Activated CD4-positive, alpha-beta T cell treated with anti-CD3 and anti-CD28 coated beads, Interleukin-2, amount 50 U/mL, for 1 hour (primary cell): Measurements from ENCODE around the gene ASB2.

Experiments
- DNase-seq: peaks from one replicate; pipeline ENCODE4 v3.0.0-alpha.2; 2020

Gene ASB2

DNA sequence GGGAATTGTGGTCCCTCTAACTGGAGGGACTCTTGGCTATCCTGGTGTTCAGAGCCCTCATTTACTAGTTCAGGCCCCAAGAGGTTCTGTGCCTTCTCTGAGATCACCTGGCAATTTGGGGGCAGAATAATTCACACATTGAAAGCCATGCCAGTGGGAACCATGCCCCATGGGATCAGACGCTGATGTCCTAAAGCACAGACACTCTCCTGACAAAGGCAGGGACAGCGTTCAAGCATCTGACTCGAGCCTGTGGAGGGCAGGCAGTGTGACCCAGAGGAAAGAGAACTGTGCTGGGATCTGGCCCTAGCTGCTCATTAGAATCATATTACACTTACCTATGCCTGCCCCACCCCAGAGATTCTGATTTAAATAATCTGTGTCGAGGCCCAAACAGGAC lies 2.4 kb upstream of the ASB2 start:
- no peak for DNase-seq

DNA sequence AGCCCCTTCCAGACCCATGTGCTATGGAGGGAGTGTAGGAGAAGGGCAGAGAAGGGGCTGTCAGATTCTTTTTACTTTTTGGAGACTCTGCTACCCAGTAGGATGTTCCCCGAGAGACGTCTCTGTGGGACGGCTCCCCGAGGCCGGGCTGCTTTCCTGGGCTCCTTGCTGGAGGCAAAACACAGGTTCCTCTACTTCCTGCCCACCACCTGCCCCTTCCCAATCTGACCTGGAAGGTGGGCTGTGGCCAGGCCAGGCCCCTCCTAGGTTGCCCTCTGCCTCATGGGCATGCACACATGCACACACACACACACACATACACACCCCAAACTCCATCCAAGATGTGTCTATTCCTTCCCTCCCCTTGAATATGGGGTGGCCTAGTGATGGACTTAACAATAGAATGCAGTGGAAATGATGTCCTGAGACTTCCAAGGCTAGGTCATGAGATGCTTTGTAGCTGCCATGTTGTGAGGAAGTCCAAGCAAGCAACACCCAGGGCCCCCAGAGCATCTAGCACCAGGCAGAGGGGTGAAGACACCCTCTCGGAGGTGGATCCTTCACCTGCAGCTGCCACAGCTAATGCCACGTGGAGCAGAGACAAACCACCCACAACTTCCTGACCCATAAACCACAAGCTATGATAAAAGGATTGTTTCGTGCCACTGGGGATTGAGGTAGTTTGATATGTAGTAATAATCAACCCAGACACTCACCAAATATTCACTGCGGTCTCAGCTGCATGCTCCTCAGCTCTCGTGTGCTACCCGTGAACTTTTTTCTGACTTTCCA lies 1.6 kb upstream of the ASB2 start:
- DNase-seq: peak; percentile 60

- no peak for DNase-seq
Observed at GRCh38 chr14:93977171-93977570, 801 bp upstream of the ASB2 start.

DNA sequence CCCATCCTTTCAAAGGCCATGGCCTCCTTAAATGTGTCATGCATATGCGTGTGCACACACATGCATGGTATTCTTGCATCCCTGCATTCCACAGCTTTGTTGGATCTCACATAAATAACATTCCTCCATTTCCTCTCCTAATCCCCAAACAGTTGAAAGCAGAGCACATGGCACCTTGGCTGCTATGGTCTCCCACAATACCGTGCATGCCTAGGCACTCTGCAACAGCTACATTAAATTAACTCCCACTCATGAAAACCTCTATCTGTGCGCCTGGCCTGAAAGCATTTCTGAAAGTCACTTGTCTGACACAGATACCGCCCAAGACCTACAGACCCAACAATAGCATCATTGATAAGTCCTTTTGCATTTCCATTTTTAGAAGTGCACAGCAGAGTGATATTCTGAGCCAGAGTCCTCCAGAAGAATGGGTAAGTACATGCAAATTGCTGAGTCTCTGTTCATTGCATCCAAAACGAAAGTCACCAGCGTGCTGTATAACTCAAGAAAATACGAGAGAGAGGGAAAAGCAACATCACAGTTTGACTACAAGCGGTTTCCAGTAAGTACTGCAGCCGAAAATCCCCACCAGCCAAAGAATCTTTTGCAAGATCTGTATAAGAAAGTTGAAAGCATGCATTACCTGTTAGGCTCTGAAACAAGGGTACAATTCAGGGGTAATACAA lies 436 bp downstream of the ASB2 start:
- DNase-seq: no peak

DNA sequence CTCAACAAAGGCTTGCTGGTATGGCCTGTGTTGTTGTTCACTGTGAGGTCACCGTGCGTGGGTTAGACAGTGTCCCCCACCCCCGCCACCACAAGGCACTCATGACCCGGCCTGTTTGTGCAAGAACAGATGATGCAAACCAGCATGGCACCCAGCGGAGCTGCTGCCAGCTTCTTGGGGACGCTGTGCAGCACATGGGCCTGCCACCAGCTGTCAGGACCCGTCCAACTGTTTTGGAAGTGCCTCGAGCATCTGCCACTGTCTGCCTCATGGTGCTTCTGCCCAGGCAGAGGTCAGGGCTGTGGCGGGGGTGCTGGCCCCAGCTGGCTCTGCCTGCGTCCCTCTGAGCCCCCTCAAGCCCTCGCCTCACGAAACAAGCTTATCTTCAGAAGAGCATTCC lies 1.5 kb downstream of the ASB2 start:
- no peak for DNase-seq

GRCh38 chr14:93974299-93974698 lies 2.1 kb downstream of the ASB2 start:
- DNase-seq: no peak

DNA sequence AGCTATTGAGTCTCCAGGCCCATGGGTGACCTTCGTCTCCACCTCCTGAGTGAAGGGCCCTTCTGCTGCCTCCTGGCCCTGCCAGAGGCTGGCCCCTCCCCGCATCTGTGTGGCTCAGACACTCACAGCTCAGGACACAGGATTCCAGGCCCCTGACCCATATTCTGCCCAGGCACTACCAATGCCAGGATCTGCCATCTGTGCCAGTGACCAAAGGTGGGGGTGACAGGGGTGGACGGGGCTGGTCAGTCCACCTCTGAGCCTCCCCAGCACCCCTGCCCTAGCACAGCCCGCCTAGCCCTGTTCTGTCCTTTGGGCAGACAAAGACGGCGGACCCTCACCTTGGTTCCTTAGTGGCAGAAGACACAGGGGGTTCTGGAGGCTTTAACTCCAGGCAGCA lies 2.8 kb downstream of the ASB2 start:
- DNase-seq: no peak

- no peak for DNase-seq
Observed at GRCh38 chr14:93972618-93973205, 3.7 kb downstream of the ASB2 start.

DNA sequence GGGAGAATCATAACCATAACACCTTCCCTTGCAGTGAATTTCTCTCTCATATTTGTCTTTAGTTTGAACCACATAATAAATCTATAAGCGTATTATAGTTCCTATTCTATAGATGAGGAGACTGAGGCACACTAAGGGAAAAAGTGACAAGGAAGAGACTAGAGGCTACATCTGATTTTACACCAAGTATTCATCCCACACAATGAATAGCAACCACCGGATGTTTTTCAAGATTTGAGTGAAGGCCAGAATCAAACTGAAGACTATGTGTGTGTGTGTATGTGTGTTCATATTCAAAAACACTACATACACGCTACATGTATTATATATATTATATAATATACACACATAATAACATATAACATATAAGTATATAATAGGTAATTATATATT lies 4.7 kb downstream of the ASB2 start:
- DNase-seq: no peak

- DNase-seq: no peak
Observed at GRCh38 chr14:93970965-93971634, 5.3 kb downstream of the ASB2 start.

DNA sequence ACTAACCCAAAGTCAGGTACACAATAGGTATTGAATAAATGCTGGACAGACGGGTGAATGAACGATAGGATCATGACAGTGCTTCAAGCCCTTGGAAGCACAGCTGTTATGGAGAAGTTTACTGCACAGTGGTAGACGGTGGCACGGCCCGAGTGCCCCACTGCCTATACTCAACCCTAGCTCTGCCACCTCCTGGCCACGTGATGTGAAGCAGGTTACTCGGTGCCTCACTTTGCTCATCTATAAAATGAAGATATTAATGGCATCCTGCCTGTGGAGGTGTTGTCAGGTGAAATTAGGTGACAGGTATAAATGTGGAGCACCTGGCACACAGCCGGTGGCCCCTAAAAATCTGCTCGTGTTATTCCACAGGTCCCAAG lies 5.8 kb downstream of the ASB2 start:
- peak; percentile 74 for DNase-seq

DNA sequence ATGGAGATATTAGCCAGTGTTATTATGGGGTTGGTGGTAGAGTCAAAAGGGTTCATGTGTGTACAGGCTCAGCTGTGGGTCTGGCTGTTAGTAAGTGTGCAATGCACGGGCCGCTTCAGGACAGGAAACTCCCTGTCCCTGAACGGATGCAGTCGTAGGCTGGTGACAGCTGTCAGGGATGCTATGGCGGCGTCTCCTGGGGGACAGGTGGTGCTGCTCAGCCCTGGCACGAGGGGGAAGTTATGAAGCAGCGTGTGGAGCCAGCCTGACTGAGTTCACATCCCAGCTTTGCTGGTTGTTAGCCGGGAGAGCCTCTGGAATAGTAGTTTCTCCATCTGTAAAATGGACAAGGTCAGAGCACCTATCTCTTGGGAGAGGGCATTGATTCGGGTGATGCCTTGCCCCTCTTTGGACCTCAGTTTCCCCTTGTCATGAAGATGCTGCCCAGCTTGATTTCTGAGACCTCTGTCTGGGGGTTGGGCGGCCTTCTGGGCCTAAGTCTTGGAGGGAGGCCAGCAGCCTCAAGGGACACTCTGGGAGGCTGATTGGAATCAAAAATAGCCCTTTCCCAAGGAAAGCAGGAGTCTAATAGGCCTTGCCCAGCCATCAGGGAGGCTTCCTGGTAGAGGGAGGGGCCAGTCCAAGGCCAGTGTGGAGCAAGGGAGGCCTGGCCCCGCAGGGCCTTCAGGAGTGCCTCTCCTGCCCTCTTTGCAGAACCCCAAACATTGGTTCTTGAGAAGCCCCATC lies 7.1 kb downstream of the ASB2 start:
- no peak for DNase-seq

DNA sequence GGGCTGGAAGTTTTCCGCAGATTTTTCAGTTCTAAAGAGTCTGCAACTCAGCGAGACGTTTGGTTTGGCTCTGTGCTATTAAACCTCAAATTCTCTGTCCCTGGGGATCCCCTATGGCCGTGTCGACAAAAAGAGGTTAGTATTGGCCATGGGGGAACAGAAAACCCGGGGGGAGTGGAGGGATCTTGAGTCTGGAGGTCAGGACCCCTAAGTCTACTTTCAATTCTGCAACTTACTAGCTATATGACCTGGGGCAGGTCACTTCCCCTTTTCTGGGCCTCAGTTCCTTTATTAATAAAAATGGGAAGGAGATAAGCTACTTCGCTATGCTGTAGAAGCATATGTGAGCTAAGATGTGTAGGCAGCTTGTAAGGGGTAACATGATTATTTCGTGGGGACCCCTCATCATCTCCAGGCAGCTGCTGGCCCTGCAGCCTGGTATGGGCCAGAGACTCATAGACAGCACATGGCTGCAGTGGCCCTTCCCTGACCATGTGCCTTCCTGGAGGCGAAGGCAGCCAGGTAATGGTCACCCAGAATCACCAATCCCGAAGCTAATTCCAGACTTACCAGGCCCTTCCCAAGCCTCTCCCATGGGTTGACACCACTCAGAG lies 8.6 kb downstream of the ASB2 start:
- DNase-seq: no peak

- DNase-seq: no peak
Observed at GRCh38 chr14:93965946-93966474, 10.4 kb downstream of the ASB2 start.

DNA sequence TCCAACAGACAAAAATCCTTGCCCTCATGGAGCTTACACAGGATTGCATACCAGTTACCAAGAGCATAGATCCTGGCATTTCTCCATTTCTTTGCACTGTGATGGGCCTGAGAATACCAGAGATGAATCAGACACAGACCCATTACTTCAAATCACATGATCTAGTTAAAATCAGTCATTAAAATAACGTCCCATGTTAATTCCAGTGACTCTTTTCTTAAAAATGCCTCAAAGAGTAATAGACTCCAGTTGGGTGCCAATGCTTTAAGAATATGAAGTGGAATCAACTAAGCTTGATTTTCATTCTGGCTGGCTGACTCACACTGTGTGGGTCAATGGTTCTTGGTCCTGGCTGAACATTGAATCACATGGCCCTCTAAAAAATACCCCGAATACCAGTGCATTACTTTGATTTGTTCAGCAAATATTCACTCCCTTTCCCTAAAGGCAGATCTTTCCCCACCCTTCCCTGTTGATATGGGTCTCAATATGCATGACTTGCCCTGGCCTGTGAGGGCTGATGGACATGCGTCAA lies 11.0 kb downstream of the ASB2 start:
- no peak for DNase-seq

DNA sequence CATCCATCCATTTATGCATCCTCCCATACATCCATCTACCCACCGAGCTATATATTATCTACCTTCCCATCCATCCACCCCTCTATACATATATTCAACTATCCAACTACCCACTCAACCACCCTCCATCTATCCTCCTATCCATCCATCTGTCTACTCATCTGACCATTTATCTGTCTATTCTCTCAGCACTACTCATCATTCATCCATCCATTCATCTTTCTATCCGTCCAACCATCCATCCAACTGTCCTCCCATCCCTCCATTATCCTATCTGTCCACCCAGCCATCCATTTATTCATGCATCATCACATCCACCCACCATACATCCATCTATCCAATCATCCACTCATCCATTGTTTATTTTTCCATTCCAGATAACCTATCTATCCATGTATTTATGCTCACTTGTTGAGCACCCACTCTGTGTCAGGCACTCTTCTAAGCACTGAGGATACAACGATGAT lies 11.5 kb downstream of the ASB2 start:
- no peak for DNase-seq

GRCh38 chr14:93964281-93964680 lies 12.1 kb downstream of the ASB2 start:
- no peak for DNase-seq

DNA sequence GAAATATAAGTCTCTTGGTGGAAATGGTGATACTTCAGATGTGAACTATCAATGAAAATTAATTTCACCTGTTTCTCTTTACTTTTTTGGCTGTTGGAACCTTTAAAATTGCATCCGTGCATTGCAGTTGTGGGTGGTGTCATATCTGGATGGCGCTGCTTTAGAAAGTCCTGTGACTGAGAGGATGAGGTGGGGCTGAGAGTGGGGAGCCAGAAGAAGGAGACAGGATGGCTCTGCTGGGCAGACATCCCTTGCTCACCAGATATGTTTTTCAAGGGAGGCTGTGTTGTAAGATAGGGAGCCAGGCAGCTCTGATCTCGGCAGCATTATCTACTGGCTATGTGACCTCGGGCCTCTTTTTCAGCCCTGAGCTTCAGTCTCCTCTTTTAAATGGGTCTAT lies 12.7 kb downstream of the ASB2 start:
- no peak for DNase-seq

DNA sequence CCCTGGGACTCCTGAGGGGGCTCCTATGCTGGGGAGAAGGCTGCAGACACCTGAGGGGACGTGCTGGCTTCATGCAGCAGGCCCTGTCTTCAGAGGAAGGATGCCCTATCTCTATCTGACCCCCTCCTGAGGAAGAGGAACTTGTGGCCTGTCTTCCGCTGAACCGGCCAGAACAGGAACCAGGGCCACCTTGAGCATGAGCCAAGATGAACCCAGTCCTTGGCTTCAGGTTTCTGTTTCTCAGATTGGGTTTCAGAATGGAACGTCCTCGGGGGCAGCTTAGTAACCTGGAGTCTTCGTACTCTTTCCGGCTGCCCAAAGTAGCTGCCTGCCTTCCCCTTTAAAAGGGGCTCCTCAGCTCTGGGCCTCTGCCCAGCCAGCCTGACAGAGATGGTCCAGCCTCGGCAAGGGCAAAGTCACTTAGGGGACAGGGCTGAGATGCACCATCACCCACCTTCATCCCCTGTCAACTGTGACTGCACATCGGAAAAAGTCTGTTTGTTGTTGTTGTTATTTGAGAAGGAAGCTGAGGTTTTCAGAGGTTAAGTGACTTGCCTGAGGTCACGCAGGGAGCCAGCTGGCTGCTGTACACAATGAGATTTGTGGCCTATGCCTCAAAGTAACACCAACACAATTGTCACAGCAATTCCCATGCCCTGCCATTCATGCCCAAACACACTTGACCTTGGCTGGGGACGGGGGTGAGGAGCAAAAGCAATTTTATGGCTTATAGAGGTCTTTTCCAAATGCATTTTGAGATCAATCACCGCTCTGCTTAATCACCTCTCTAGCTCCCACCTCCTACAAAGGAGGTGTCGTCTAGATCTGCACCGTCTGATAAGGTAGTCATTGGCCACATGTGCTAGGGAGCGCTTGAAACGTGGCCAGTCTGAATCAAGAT lies 13.4 kb downstream of the ASB2 start:
- peak; percentile 50 for DNase-seq

GRCh38 chr14:93961620-93962019 lies 14.8 kb downstream of the ASB2 start:
- DNase-seq: no peak
